AG04449 (cell line): ENCODE data around the gene MAOB.

Experiments used
- CTCF ChIA-PET: fragments of 350-600 bp; formaldehyde crosslinking; extraction: SDS; loops from one replicate; lab custom pipeline; 2021; ENCODE audit warnings: antibody characterized with exemption; lab: Yijun Ruan, JAX
- POLR2A ChIA-PET: fragments of 400-600, 350-600 bp; formaldehyde crosslinking; extraction: SDS; loops from one replicate; lab custom pipeline; 2020; ENCODE audit warnings: antibody characterized with exemption, inconsistent platforms; lab: Yijun Ruan, JAX
- DNase-seq: peaks from one replicate; pipeline ENCODE4 v3.0.0-alpha.2; 2010; ENCODE audit warnings: low read depth, low spot score
- H3K4me3 ChIP-seq: 2 replicates; pipeline ENCODE4 v1.5.1; 2011; ENCODE audit warnings: low read depth, mild to moderate bottlenecking, control low read depth, low read length
- CTCF ChIP-seq: IDR thresholded peaks from one replicate; pipeline ENCODE4 v1.5.1; 2011; ENCODE audit warnings: mild to moderate bottlenecking, moderate library complexity, low read length, control low read depth, inconsistent platforms; ENCODE audit not compliant: insufficient read depth; ENCODE audit errors: missing control alignments

The MAOB gene

GRCh38 chrX:43743100-43743822 lies 139.0 kb downstream of the MAOB start:
- CTCF ChIA-PET = no interaction called here
- TF ChIP-seq CTCF = no peak
- POLR2A ChIA-PET = no interaction called here

DNA sequence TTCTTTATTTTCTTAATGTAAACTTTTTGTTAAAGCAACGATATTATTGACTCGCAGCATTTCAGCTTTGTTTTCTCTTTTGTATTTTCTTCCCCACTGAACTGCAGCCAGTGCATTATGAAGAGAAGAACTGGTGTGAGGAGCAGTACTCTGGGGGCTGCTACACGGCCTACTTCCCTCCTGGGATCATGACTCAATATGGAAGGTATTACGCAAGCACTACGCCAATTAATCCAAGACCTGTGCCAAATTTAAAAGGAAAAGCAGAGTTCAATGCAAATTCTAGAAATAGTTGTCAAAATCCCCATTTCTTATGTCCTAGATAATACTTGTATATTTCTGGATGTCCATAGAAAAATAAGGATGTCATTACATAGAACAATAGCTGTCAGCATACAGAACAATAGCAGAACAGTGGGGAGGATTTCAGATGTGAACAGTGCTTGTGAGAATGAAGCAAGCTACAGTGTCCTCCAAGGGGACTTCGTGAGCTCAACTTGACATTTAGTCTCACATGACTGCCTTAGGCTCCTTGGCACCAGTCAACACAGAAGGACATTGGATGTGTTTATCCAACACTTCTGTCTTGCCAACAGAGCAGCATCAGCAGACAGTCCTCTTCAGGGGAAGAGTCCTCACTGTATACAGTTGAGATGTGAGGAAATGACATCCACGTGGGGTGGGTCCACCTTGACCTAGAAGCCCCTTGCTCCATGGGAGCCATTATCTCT lies 140.2 kb downstream of the MAOB start:
- no peak for TF ChIP-seq CTCF
- H3K4me3 ChIP-seq = no peak overlapping the region
- ChIA-PET CTCF (no interaction called here), POLR2A (no interaction called here)
- no peak for DNase-seq

More at GRCh38 chrX:43743100-43743822, 139.0 kb downstream of the MAOB start:
- no peak for DNase-seq
- H3K4me3 ChIP-seq = no peak overlapping the region

DNA sequence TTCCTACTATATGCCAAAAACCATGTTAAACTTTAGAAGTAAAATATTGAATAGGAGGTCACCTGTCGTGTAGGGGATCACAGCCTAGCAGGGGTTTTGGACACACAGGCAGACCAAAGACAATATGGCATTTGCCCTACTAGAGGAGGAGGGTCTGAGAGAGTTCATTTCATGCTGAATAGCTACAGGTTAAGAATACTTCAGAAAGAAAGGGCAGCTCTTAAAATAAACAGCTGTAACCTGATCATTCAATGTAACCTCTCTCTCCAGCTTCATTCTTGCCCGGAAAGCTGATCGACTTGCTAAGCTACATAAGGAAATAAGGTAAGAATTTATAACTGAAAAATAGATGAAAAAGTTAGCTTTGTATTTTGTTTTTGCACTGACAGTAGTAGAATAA lies 146.3 kb downstream of the MAOB start:
- ChIA-PET POLR2A (no interaction called here), CTCF (no interaction called here)
- TF ChIP-seq CTCF = no peak

DNA sequence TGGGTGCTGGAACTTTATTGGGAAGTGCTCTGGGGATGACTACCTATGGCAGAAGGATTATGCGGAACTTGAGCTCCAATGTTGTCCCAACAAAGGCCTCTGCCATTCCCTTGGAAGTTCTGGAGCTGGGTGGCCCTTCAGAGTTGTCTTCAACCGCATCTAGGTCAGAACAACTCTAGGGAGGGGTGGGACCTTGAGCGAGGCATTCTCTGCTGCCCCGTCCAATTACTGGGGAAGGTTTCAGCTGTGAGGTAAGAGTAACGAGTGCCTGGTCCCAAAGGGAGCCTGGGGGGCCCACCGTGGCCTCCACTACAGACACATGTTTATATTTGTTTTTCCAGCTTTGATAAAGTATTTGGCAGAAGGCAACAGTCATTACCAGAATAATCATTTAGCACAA lies 146.7 kb downstream of the MAOB start:
- DNase-seq = no peak
- TF ChIP-seq CTCF = no peak
- H3K4me3 ChIP-seq = no peak overlapping the region
- CTCF ChIA-PET = no interaction called here
- POLR2A ChIA-PET = no interaction called here

More for the DNA sequence above, 146.3 kb downstream of the MAOB start:
- no peak for DNase-seq
- no peak overlapping the region for H3K4me3 ChIP-seq

GRCh38 chrX:43734444-43734843 lies 147.8 kb downstream of the MAOB start:
- ChIA-PET POLR2A (no interaction called here), CTCF (interaction anchor here (1.2 kb wide), 1 partner anchor 15 kb away, joined by 4 read pairs; no protein-coding TSS in a partner anchor)
- TF ChIP-seq CTCF = no peak
- no peak for DNase-seq
- no peak overlapping the region for H3K4me3 ChIP-seq

- TF ChIP-seq CTCF = no peak
- ChIA-PET CTCF (no interaction called here), POLR2A (no interaction called here)
- H3K4me3 ChIP-seq = no peak overlapping the region
- DNase-seq = no peak
Measured at GRCh38 chrX:43733699-43734098, 148.6 kb downstream of the MAOB start.
